Measurements from ENCODE around the gene CSRP2.

Gene CSRP2

GRCh38 chr12:76915361-76916169, 36.7 kb upstream of the CSRP2 start:
- H3K27ac ChIP-seq (ENCODE audit: low read length) = no peak overlapping the region
- no peak overlapping the region for H3K4me3 ChIP-seq (ENCODE audit: low read length)
- H4K20me1 ChIP-seq (ENCODE audit: insufficient read depth, low read length) = no peaks in the 10 kb centered on the region
- H3K9ac ChIP-seq (ENCODE audit: low read length) = no peak overlapping the region
- no peak overlapping the region for H2AFZ ChIP-seq (ENCODE audit: low read depth, low read length)
- peaks cover 3% of the 10 kb centered on the region; the same call in 1 of the 2 replicates for H3K4me1 ChIP-seq (ENCODE audit: low read length)
- no peaks in the 10 kb centered on the region for H3K27me3 ChIP-seq (ENCODE audit: low read depth, low read length)
- H3K4me2 ChIP-seq (ENCODE audit: low read length) = no peak overlapping the region
- no peak for TF ChIP-seq EZH2phosphoT487 (IDR thresholded peaks at IDR 0.05; ENCODE audit: low read depth)
- no peak for TF ChIP-seq CTCF (IDR thresholded peaks at IDR 0.05; ENCODE audit: low read depth, low read length)
- H3K9me3 ChIP-seq (ENCODE audit: insufficient read depth, low read length) = no peaks in the 10 kb centered on the region
- H3K79me2 ChIP-seq (ENCODE audit: low read length) = no peaks in the 10 kb centered on the region
- no peaks in the 10 kb centered on the region for H3K36me3 ChIP-seq (replicated peaks; ENCODE audit: low read depth, low read length)

- no peak overlapping the region for H3K4me2 ChIP-seq (ENCODE audit: low read length)
- no peak for TF ChIP-seq EZH2phosphoT487 (IDR thresholded peaks at IDR 0.05; ENCODE audit: low read depth)
- TF ChIP-seq CTCF (IDR thresholded peaks at IDR 0.05; ENCODE audit: low read depth, low read length) = no peak
- H3K9me3 ChIP-seq (ENCODE audit: insufficient read depth, low read length) = no peaks in the 10 kb centered on the region
- no peaks in the 10 kb centered on the region for H3K79me2 ChIP-seq (ENCODE audit: low read length)
- no peak overlapping the region for H2AFZ ChIP-seq (ENCODE audit: low read depth, low read length)
- no peaks in the 10 kb centered on the region for H3K4me1 ChIP-seq (ENCODE audit: low read length)
- no peak overlapping the region for H3K27ac ChIP-seq (ENCODE audit: low read length)
- no peaks in the 10 kb centered on the region for H3K36me3 ChIP-seq (replicated peaks; ENCODE audit: low read depth, low read length)
- H3K4me3 ChIP-seq (ENCODE audit: low read length) = no peak overlapping the region
- no peak overlapping the region for H3K9ac ChIP-seq (ENCODE audit: low read length)
- no peaks in the 10 kb centered on the region for H4K20me1 ChIP-seq (ENCODE audit: insufficient read depth, low read length)
- no peaks in the 10 kb centered on the region for H3K27me3 ChIP-seq (ENCODE audit: low read depth, low read length)
Observed at GRCh38 chr12:76914102-76914859, 35.5 kb upstream of the CSRP2 start.

- Histone ChIP-seq H4K20me1 (ENCODE audit: insufficient read depth, low read length) (no peaks in the 10 kb centered on the region), H3K27ac (ENCODE audit: low read length) (no peak overlapping the region), H3K4me3 (ENCODE audit: low read length) (no peak overlapping the region), H3K36me3 (replicated peaks; ENCODE audit: low read depth, low read length) (no peaks in the 10 kb centered on the region), H3K4me1 (ENCODE audit: low read length) (no peaks in the 10 kb centered on the region), H2AFZ (ENCODE audit: low read depth, low read length) (no peak overlapping the region), H3K27me3 (ENCODE audit: low read depth, low read length) (no peaks in the 10 kb centered on the region), H3K4me2 (ENCODE audit: low read length) (no peak overlapping the region), H3K9me3 (ENCODE audit: insufficient read depth, low read length) (no peaks in the 10 kb centered on the region), H3K79me2 (ENCODE audit: low read length) (no peaks in the 10 kb centered on the region), H3K9ac (ENCODE audit: low read length) (no peak overlapping the region)
- TF ChIP-seq CTCF (IDR thresholded peaks at IDR 0.05; ENCODE audit: low read depth, low read length) = no peak
- no peak for TF ChIP-seq EZH2phosphoT487 (IDR thresholded peaks at IDR 0.05; ENCODE audit: low read depth)
Observed at GRCh38 chr12:76909290-76909689, 30.5 kb upstream of the CSRP2 start.

GRCh38 chr12:76908303-76909017, 29.6 kb upstream of the CSRP2 start:
- Histone ChIP-seq H3K9me3 (ENCODE audit: insufficient read depth, low read length) (no peaks in the 10 kb centered on the region), H3K4me3 (ENCODE audit: low read length) (no peak overlapping the region), H3K27ac (ENCODE audit: low read length) (no peak overlapping the region), H3K4me1 (ENCODE audit: low read length) (no peaks in the 10 kb centered on the region), H3K36me3 (replicated peaks; ENCODE audit: low read depth, low read length) (no peaks in the 10 kb centered on the region), H3K9ac (ENCODE audit: low read length) (no peak overlapping the region), H4K20me1 (ENCODE audit: insufficient read depth, low read length) (no peaks in the 10 kb centered on the region), H3K79me2 (ENCODE audit: low read length) (no peaks in the 10 kb centered on the region), H3K4me2 (ENCODE audit: low read length) (no peak overlapping the region), H3K27me3 (ENCODE audit: low read depth, low read length) (no peaks in the 10 kb centered on the region), H2AFZ (ENCODE audit: low read depth, low read length) (no peak overlapping the region)
- TF ChIP-seq CTCF (IDR thresholded peaks at IDR 0.05; ENCODE audit: low read depth, low read length) (no peak), EZH2phosphoT487 (IDR thresholded peaks at IDR 0.05; ENCODE audit: low read depth) (no peak)
